Esophagus squamous epithelium (tissue), 5 donors: ENCODE measurements around the gene TTC22. TPM values are rescaled to one million over a fixed set of nuclear protein-coding genes. Genes with fewer than 3 reads are reported as not detected.

Experiments
- DNase-seq: peaks from one replicate; lab custom pipeline; 2025; lab: John Stamatoyannopoulos, UW
- H3K27ac ChIP-seq, 4 donors: fragments of 200-600 bp; sonication (generic); one replicate each; pipeline ENCODE4 v1.5.1; 2016 to 2019; ENCODE audit warnings: mild to moderate bottlenecking in 1 of 4
- H3K27me3 ChIP-seq, 4 donors: fragments of 200-600 bp; sonication (generic); 1 replicate in 3 of 4; 2 replicates in 1 of 4; pipeline versions ENCODE4 v1.5.1 to v1.6.0; 2017 to 2021; ENCODE audit warnings: antibody characterized with exemption in 1 of 4
- H3K36me3 ChIP-seq, 3 donors: fragments of 200-600 bp; sonication (generic); one replicate each; pipeline ENCODE4 v1.5.1; 2016 to 2019
- H3K4me1 ChIP-seq, 3 donors: fragments of 200-600 bp; sonication (generic); one replicate each; pipeline ENCODE4 v1.5.1; 2017 to 2019
- H3K4me3 ChIP-seq, 4 donors: fragments of 200-600 bp; sonication (generic); 1 replicate in 3 of 4; 2 replicates in 1 of 4; pipeline ENCODE4 v1.5.1; 2016 to 2019; ENCODE audit warnings: mild to moderate bottlenecking in 2 of 4, moderate library complexity in 1 of 4
- H3K9me3 ChIP-seq, 3 donors: fragments of 200-600 bp; sonication (generic); one replicate each; pipeline ENCODE4 v1.5.1; 2016 to 2019
- CTCF ChIP-seq, 6 experiments: fragments of 450-650 bp in 4 of 6; fragments of 200-600 bp in 2 of 6; sonication (generic) in 2 of 6; IDR thresholded peaks; one replicate each; pipeline ENCODE4 v1.5.1; 2016 to 2019; ENCODE audit warnings: antibody characterized with exemption in 6 of 6, mild to moderate bottlenecking in 4 of 6, moderate library complexity in 4 of 6
- POLR2A ChIP-seq, 4 donors: fragments of 450-650 bp; IDR thresholded peaks; one replicate each; pipeline ENCODE4 v1.6.1; 2017; ENCODE audit warnings: antibody characterized with exemption in 4 of 4, mild to moderate bottlenecking in 4 of 4, moderate library complexity in 3 of 4
- WGBS, 2 donors: methylation state at CpG; one replicate each; pipeline ENCODE4 v1.1.5; 2018; 5-methylcytosine and 5-hydroxymethylcytosine counted together
- intact Hi-C: fragments of 100-400 bp; cut with DNase I; formaldehyde crosslinking; loops from one replicate; pipeline ENCODE4 v1.15.0; 2022
- total RNA-seq, 4 donors: library from RNA; depleted of rRNA; stranded (reverse); fragments of >200 nt; gene quantifications; one replicate each; pipeline ENCODE4 v1.1.0, GENCODE V29; 2016
- donor health status: DM: yes; HTN: yes; CAD: no.

TTC22 gene
- total RNA-seq, 4 donors from 2014 or later, result 73.4 to 323 (median 141) TPM

GRCh38 chr1:54757833-54758232 lies 43.3 kb downstream of the TTC22 start:
- WGBS, 2 donors, result 80% methylated on average over 1 of the region's 9 CpGs; no CpG with 5 or more reads in 1 of the 2 donors
- Histone ChIP-seq H3K4me1 (peaks cover 0 to under 1% (median 0%) of the 10 kb centered on the region in 3 donors), H3K36me3 (peaks cover 0 to 37% (median 4%) of the 10 kb centered on the region in 3 donors), H3K4me3 (no peak overlapping the region), H3K9me3 (no peaks in the 10 kb centered on the region), H3K27ac (no peak overlapping the region), H3K27me3 (no peaks in the 10 kb centered on the region)
- no peak for TF ChIP-seq CTCF (IDR thresholded peaks at IDR 0.05)
- TF ChIP-seq POLR2A (IDR thresholded peaks at IDR 0.05), result no peak
- DNase-seq, result no peak
- intact Hi-C loops, result no loop called here

- TF ChIP-seq POLR2A (IDR thresholded peaks at IDR 0.05), result no peak
- no peak for TF ChIP-seq CTCF (IDR thresholded peaks at IDR 0.05)
- Histone ChIP-seq H3K27ac (no peak overlapping the region), H3K4me1 (no peaks in the 10 kb centered on the region), H3K9me3 (no peaks in the 10 kb centered on the region), H3K36me3 (peaks cover 0 to 37% (median 4%) of the 10 kb centered on the region in 3 donors), H3K4me3 (no peak overlapping the region), H3K27me3 (no peaks in the 10 kb centered on the region)
- WGBS, 2 donors, result 80% methylated on average over 1 to 2 of the region's 25 CpGs
- DNase-seq, result no peak
- intact Hi-C loops, result no loop called here
Measured at GRCh38 chr1:54754486-54755285, 46.4 kb downstream of the TTC22 start.

- Histone ChIP-seq H3K9me3 (no peaks in the 10 kb centered on the region), H3K27ac (no peak overlapping the region), H3K36me3 (peaks cover 0 to 37% (median 4%) of the 10 kb centered on the region in 3 donors), H3K27me3 (no peaks in the 10 kb centered on the region), H3K4me3 (no peak overlapping the region), H3K4me1 (no peaks in the 10 kb centered on the region)
- intact Hi-C loops, result no loop called here
- WGBS, 2 donors, result 92 to 94% methylated on average over 7 to 10 of the region's 22 CpGs
- no peak for TF ChIP-seq POLR2A (IDR thresholded peaks at IDR 0.05)
- TF ChIP-seq CTCF (IDR thresholded peaks at IDR 0.05), result no peak
- no peak for DNase-seq
Measured at GRCh38 chr1:54754045-54754444, 47.1 kb downstream of the TTC22 start.

GRCh38 chr1:54751426-54751825 lies 49.7 kb downstream of the TTC22 start:
- Histone ChIP-seq H3K4me1 (no peaks in the 10 kb centered on the region), H3K36me3 (peaks cover 0 to 11% (median 1%) of the 10 kb centered on the region in 3 donors), H3K4me3 (no peak overlapping the region), H3K9me3 (no peaks in the 10 kb centered on the region), H3K27ac (no peak overlapping the region), H3K27me3 (no peaks in the 10 kb centered on the region)
- 64 to 68% methylated on average over 4 of the region's 4 CpGs for WGBS, 2 donors
- DNase-seq, result no peak
- intact Hi-C loops, result no loop called here
- TF ChIP-seq CTCF (IDR thresholded peaks at IDR 0.05), result no peak
- no peak for TF ChIP-seq POLR2A (IDR thresholded peaks at IDR 0.05)

- 58 to 62% methylated on average over 5 to 6 of the region's 6 CpGs for WGBS, 2 donors
- intact Hi-C loops, result no loop called here
Measured at GRCh38 chr1:54750596-54750995, 50.5 kb downstream of the TTC22 start.

More at GRCh38 chr1:54750596-54750995, 50.5 kb downstream of the TTC22 start:
- H3K9me3 ChIP-seq, result no peaks in the 10 kb centered on the region
- no peak overlapping the region for H3K27ac ChIP-seq
- peaks cover 0 to 2% (median 0%) of the 10 kb centered on the region in 3 donors for H3K36me3 ChIP-seq
- no peak for DNase-seq
- TF ChIP-seq POLR2A (IDR thresholded peaks at IDR 0.05), result no peak
- no peak for TF ChIP-seq CTCF (IDR thresholded peaks at IDR 0.05)
- no peaks in the 10 kb centered on the region for H3K4me1 ChIP-seq
- no peak overlapping the region for H3K4me3 ChIP-seq
- no peaks in the 10 kb centered on the region for H3K27me3 ChIP-seq
